Measurements from ENCODE around the gene RPL13.

DNA sequence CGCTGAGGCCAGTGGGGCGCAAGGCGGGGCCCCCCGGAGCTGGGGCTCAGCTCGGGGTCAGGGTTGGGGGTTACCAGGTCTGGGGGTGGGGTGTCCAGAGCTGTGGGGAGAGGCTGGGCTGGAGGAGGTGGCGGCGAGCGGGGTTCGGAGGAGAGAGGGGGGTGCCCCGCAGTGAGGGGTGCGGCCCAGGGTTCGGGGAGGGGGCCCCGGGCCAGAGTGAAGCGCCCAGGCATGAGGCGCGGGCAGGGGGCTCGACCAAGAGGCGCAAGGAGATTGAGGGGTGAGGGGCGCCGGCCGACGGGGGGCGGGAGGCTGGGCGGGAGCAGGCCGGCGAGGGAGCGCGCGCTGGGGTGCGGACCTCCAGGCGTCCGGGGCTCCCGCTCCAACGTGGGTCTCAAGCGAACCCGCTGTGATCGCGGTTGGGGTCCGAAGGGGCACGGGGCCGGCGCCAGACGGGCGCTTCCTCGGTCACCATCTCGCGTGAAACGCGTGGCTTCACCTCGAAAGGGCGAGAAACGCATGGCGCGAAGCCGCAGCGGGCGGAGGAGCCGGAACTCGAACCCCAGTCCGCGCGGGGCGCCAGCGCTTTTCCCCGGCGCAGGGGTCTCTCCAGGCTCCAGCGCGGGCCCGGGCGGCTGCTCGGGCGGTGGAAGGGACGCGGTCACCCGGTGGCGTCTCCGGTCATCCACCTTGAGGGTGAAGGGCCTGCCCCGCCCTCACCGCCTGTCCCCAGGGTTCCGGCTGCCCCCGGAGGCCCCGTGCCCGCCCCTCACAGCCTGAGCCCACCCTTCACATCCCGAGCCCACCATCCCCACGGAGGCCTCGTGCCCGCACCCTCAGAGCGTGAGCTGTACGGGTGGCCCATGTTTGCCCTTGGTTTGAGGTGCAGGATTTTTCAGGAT lies 15.9 kb downstream of the RPL13 start:
- TF ChIP-seq POLR2A (IDR thresholded peaks at IDR 0.05) (no peak), POLR2AphosphoS5 (IDR thresholded peaks at IDR 0.05) (no peak)
- TF ChIP-seq, protein P1, sequence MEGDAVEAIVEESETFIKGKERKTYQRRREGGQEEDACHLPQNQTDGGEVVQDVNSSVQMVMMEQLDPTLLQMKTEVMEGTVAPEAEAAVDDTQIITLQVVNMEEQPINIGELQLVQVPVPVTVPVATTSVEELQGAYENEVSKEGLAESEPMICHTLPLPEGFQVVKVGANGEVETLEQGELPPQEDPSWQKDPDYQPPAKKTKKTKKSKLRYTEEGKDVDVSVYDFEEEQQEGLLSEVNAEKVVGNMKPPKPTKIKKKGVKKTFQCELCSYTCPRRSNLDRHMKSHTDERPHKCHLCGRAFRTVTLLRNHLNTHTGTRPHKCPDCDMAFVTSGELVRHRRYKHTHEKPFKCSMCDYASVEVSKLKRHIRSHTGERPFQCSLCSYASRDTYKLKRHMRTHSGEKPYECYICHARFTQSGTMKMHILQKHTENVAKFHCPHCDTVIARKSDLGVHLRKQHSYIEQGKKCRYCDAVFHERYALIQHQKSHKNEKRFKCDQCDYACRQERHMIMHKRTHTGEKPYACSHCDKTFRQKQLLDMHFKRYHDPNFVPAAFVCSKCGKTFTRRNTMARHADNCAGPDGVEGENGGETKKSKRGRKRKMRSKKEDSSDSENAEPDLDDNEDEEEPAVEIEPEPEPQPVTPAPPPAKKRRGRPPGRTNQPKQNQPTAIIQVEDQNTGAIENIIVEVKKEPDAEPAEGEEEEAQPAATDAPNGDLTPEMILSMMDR (IDR thresholded peaks at IDR 0.05) = no peak

Measured in sigmoid colon (tissue), 4 donors.